IMR-90 (cell line): Measurements from ENCODE around the gene KXD1. TPM values are rescaled to one million over a fixed set of nuclear protein-coding genes. Genes with fewer than 3 reads are reported as not detected.

Experiments used
- ATAC-seq: fragments of 200-7000 bp; cut with Tn5 transposase; 2 replicates; pipeline ENCODE4 v1.9.1; 2020; ENCODE audit warnings: low read depth, mild to moderate bottlenecking, moderate library complexity
- BruUV-seq: library from RNA; stranded (reverse); fragments of 400-500 nt; replicated peaks from 2 replicates; lab custom pipeline; 2021; lab: Mats Ljungman, UMichigan
- CTCF ChIA-PET: fragments of 300-600 bp; formaldehyde crosslinking; extraction: SDS; loops from one replicate; lab custom pipeline; 2021; ENCODE audit warnings: antibody characterized with exemption; lab: Yijun Ruan, JAX
- POLR2A ChIA-PET: fragments of 300-600 bp; sonication (Branson Sonifier 250); formaldehyde crosslinking; loops from one replicate; lab custom pipeline; 2022; ENCODE audit warnings: antibody characterized with exemption; ENCODE audit not compliant: unreplicated experiment; lab: Charles Lee
- DNase-seq: peaks from one replicate; pipeline ENCODE4 v3.0.0; 2013
- H2AFZ ChIP-seq: replicated peaks from 2 replicates; pipeline ENCODE3; 2013; ENCODE audit warnings: low read length, mild to moderate bottlenecking; ENCODE audit not compliant: poor library complexity
- H2AK5ac ChIP-seq: 2 replicates; pipeline ENCODE4 v1.6.1; 2013; ENCODE audit warnings: low read depth, low read length, inconsistent platforms
- H2AK9ac ChIP-seq: replicated peaks from 2 replicates; pipeline ENCODE3; 2013; ENCODE audit warnings: mild to moderate bottlenecking, low read depth, low read length, moderate library complexity; ENCODE audit not compliant: poor library complexity
- H2BK120ac ChIP-seq: 2 replicates; pipeline ENCODE4 v1.6.1; 2013; ENCODE audit warnings: low read depth, low read length, inconsistent platforms
- H2BK15ac ChIP-seq: 3 replicates; pipeline ENCODE4 v1.6.1; 2013; ENCODE audit warnings: low read depth, low read length, inconsistent platforms
- H2BK20ac ChIP-seq: 2 replicates; pipeline ENCODE4 v1.6.1; 2013; ENCODE audit warnings: low read depth, mild to moderate bottlenecking, inconsistent platforms, low read length, moderate library complexity
- H2BK5ac ChIP-seq: 2 replicates; pipeline ENCODE4 v1.6.1; 2013; ENCODE audit warnings: mild to moderate bottlenecking, low read depth, low read length, inconsistent platforms; ENCODE audit not compliant: poor library complexity, severe bottlenecking
- H3K14ac ChIP-seq: replicated peaks from 2 replicates; pipeline ENCODE4 v1.6.1; 2013; ENCODE audit warnings: low read depth, low read length, inconsistent platforms
- H3K18ac ChIP-seq: 2 replicates; pipeline ENCODE4 v1.6.1; 2013; ENCODE audit warnings: low read depth, low read length, control low read depth
- H3K23ac ChIP-seq: 2 replicates; pipeline ENCODE4 v1.6.1; 2013; ENCODE audit warnings: low read depth, low read length, inconsistent platforms
- H3K27ac ChIP-seq: 2 replicates; pipeline ENCODE4 v1.5.1; 2013; ENCODE audit warnings: mild to moderate bottlenecking, control low read depth, low read length; ENCODE audit not compliant: insufficient read depth
- H3K27me3 ChIP-seq: 2 replicates; pipeline ENCODE4 v1.6.1; 2013; ENCODE audit warnings: low read length; ENCODE audit not compliant: control insufficient read depth, insufficient read depth
- H3K36me3 ChIP-seq: 2 replicates; pipeline ENCODE4 v1.6.1; 2013; ENCODE audit warnings: low read length, mixed read lengths; ENCODE audit not compliant: control insufficient read depth, insufficient read depth
- H3K4ac ChIP-seq: 2 replicates; pipeline ENCODE4 v1.6.1; 2013; ENCODE audit warnings: low read depth, low read length, inconsistent platforms
- H3K4me1 ChIP-seq: 2 replicates; pipeline ENCODE4 v1.6.1; 2013; ENCODE audit warnings: low read length, mixed read lengths; ENCODE audit not compliant: control insufficient read depth, insufficient read depth
- H3K4me2 ChIP-seq: 2 replicates; pipeline ENCODE4 v1.6.1; 2013; ENCODE audit warnings: low read depth, mild to moderate bottlenecking, control low read depth, low read length, moderate library complexity
- H3K4me3 ChIP-seq: 2 replicates; pipeline ENCODE4 v1.5.1; 2013; ENCODE audit warnings: low read depth, mild to moderate bottlenecking, control low read depth, low read length, moderate library complexity; ENCODE audit not compliant: insufficient read depth
- H3K56ac ChIP-seq: 2 replicates; pipeline ENCODE4 v1.6.1; 2013; ENCODE audit warnings: low read length, inconsistent platforms; ENCODE audit not compliant: insufficient read depth; ENCODE audit errors: extremely low read depth
- H3K79me1 ChIP-seq, 2 experiments: 2 replicates each; pipeline ENCODE4 v1.6.1; 2013; ENCODE audit warnings: low read length in 2 of 2, inconsistent platforms in 1 of 2, low read depth in 1 of 2
- H3K9ac ChIP-seq: 2 replicates; pipeline ENCODE4 v1.6.1; 2013; ENCODE audit warnings: low read depth, low read length, control low read depth
- H3K9me1 ChIP-seq: 2 replicates; pipeline ENCODE4 v1.6.1; 2013; ENCODE audit warnings: low read length, inconsistent platforms; ENCODE audit not compliant: insufficient read depth
- H3K9me3 ChIP-seq: 2 replicates; pipeline ENCODE4 v1.6.1; 2013; ENCODE audit warnings: low read length; ENCODE audit not compliant: control insufficient read depth, insufficient read depth
- H4K20me1 ChIP-seq: 2 replicates; pipeline ENCODE4 v1.6.1; 2013; ENCODE audit warnings: low read length, inconsistent platforms; ENCODE audit not compliant: insufficient read depth
- H4K5ac ChIP-seq: 2 replicates; pipeline ENCODE4 v1.6.1; 2013; ENCODE audit warnings: mild to moderate bottlenecking, low read depth, low read length, control low read depth
- H4K8ac ChIP-seq, 2 experiments: 2 replicates each; pipeline ENCODE4 v1.6.1; 2013; ENCODE audit warnings: low read depth in 2 of 2, low read length in 2 of 2, control low read depth in 1 of 2, inconsistent platforms in 1 of 2
- H4K91ac ChIP-seq: 2 replicates; pipeline ENCODE4 v1.6.1; 2013; ENCODE audit warnings: low read depth, low read length, inconsistent platforms; ENCODE audit not compliant: insufficient read depth
- CEBPB ChIP-seq: IDR thresholded peaks from 2 replicates; pipeline ENCODE4 v1.6.1; 2012; ENCODE audit warnings: low read depth, low read length, improper control_type of control experiment
- CHD1 ChIP-seq: IDR thresholded peaks from 2 replicates; pipeline ENCODE4 v1.6.1; 2012; ENCODE audit warnings: low read depth, low read length, improper control_type of control experiment
- ELK1 ChIP-seq: fragments of 150-350 bp; IDR thresholded peaks from 2 replicates; pipeline ENCODE4 v1.6.1; 2016; ENCODE audit warnings: low read depth, mild to moderate bottlenecking, low read length, moderate library complexity, borderline replicate concordance
- FOS ChIP-seq: fragments of 150-350 bp; IDR thresholded peaks from 2 replicates; pipeline ENCODE4 v1.6.1; 2016; ENCODE audit warnings: low read depth, low read length
- MAFK ChIP-seq: IDR thresholded peaks from 2 replicates; pipeline ENCODE4 v1.6.1; 2012; ENCODE audit warnings: low read depth, low read length, improper control_type of control experiment
- MXI1 ChIP-seq: IDR thresholded peaks from 2 replicates; pipeline ENCODE4 v1.6.1; 2012; ENCODE audit warnings: low read depth, mild to moderate bottlenecking, low read length, moderate library complexity, borderline replicate concordance
- POLR2A ChIP-seq: IDR thresholded peaks from 2 replicates; pipeline ENCODE4 v1.6.1; 2012; ENCODE audit warnings: mild to moderate bottlenecking, low read depth, low read length
- RAD21 ChIP-seq: IDR thresholded peaks from 2 replicates; pipeline ENCODE4 v1.6.1; 2012; ENCODE audit warnings: low read length, improper control_type of control experiment
- RCOR1 ChIP-seq: IDR thresholded peaks from 2 replicates; pipeline ENCODE4 v1.6.1; 2012; ENCODE audit warnings: mild to moderate bottlenecking, low read length, improper control_type of control experiment; ENCODE audit not compliant: insufficient replicate concordance
- SMC3 ChIP-seq: fragments of 150-350 bp; IDR thresholded peaks from 2 replicates; pipeline ENCODE4 v1.6.1; 2016; ENCODE audit warnings: low read depth, mild to moderate bottlenecking, antibody characterized with exemption, low read length, moderate library complexity
- USF2 ChIP-seq: fragments of 150-350 bp; IDR thresholded peaks from 2 replicates; pipeline ENCODE4 v1.6.1; 2017; ENCODE audit warnings: mild to moderate bottlenecking, antibody characterized with exemption, low read length, low read depth
- WGBS, 2 experiments: methylation state at CpG; one replicate each; pipeline versions ENCODE4 v1.1.5 to v1.1.7; 2013; ENCODE audit warnings: missing lambda C conversion rate in 2 of 2; ENCODE audit not compliant: insufficient read length in 1 of 2; ENCODE audit errors: extremely low coverage in 2 of 2; 5-methylcytosine and 5-hydroxymethylcytosine counted together
- dilution Hi-C: fragments of 300-500 bp; cut with HindIII; formaldehyde crosslinking; loops from one replicate; pipeline ENCODE4 v1.14.3; 2018; ENCODE audit warnings: low sequenced_read_pairs; ENCODE audit not compliant: unreplicated experiment
- in situ Hi-C: fragments of 300-500 bp; cut with MboI; formaldehyde crosslinking; loops from 3 replicates; pipeline ENCODE4 v1.14.3; 2019; ENCODE audit warnings: low sequenced_read_pairs, inconsistent platforms, mixed read lengths
- intact Hi-C: fragments of 100-400 bp; cut with micrococcal nuclease; formaldehyde crosslinking; loops from 2 replicates; pipeline ENCODE4 v1.10.0; 2022
- polyA plus RNA-seq, 3 experiments: library from polyadenylated mRNA; depleted of rRNA; stranded (reverse); fragments of >200 nt; gene quantifications; 2 replicates each; pipeline ENCODE4 v1.2.3, GENCODE V29; 2012; ENCODE audit warnings: low replicate concordance in 1 of 3
- total RNA-seq: library from RNA; depleted of rRNA; stranded (reverse); fragments of >200 nt; gene quantifications from 2 replicates; pipeline ENCODE4 v1.2.3, GENCODE V29; 2012

Gene KXD1
- total and polyA plus RNA-seq, 2 of the 4 experiments (the other 2 are of a cell fraction), result 66.7 to 196 TPM

GRCh38 chr19:18559685-18560084, 2.0 kb downstream of the KXD1 start:
- dilution Hi-C loops, result no loop called here
- POLR2A ChIA-PET, result interaction anchor here (0.5 kb wide), 1 partner anchor 37 kb away, joined by 3 read pairs; no protein-coding TSS in a partner anchor

More at GRCh38 chr19:18559685-18560084, 2.0 kb downstream of the KXD1 start:
- no peak overlapping the region for H2AK5ac ChIP-seq
- H2BK120ac ChIP-seq, result no peak overlapping the region
- H3K14ac ChIP-seq, result no peak overlapping the region
- no peak overlapping the region for H3K4ac ChIP-seq
- 0 out of 2 replicates have a peak, but pooled peaks cover 2% of the 10 kb centered on the region for H3K4me1 ChIP-seq
- H2BK5ac ChIP-seq, result no peak overlapping the region
- no peak overlapping the region for H2AK9ac ChIP-seq
- no peak overlapping the region for H3K18ac ChIP-seq
- TF ChIP-seq USF2, result no peak
- no peak for TF ChIP-seq FOS
- TF ChIP-seq POLR2A, result no peak
- no peak for TF ChIP-seq RAD21
- TF ChIP-seq CEBPB, result no peak
- TF ChIP-seq MAFK, result no peak
- TF ChIP-seq RCOR1, result no peak
- TF ChIP-seq CHD1, result no peak
- TF ChIP-seq MXI1, result no peak
- no peak for TF ChIP-seq ELK1
- TF ChIP-seq SMC3, result no peak
- no peak overlapping the region for H3K56ac ChIP-seq
- H3K4me2 ChIP-seq, result no peak overlapping the region
- WGBS, 2 experiments, result 80% methylated on average over 1 of the region's 5 CpGs; no CpG with 5 or more reads in 1 of the 2 experiments
- 0 out of 2 replicates have a peak, but pooled peaks cover 2% of the 10 kb centered on the region for H3K9me1 ChIP-seq
- H3K9me3 ChIP-seq, result no peaks in the 10 kb centered on the region
- H4K8ac ChIP-seq, result no peak overlapping the region
- CTCF ChIA-PET, result interaction anchor here (0.8 kb wide), 1 partner anchor 40 kb away, joined by 5 read pairs; no protein-coding TSS in a partner anchor
- intact Hi-C loops, result loop anchor here (5.0 kb wide), 1 partner anchor 107 kb away; no protein-coding TSS in a partner anchor
- H3K23ac ChIP-seq, result no peak overlapping the region
- H3K27ac ChIP-seq, result no peak overlapping the region
- no peak overlapping the region for H2AFZ ChIP-seq
- peaks cover 19% of the 10 kb centered on the region for H3K36me3 ChIP-seq
- H3K79me1 ChIP-seq, result peaks cover 21 to 42% of the 10 kb centered on the region in 2 experiments
- no peak overlapping the region for H3K9ac ChIP-seq
- DNase-seq (no peak), ATAC-seq (no peak)
- in situ Hi-C loops, result no loop called here
- H4K20me1 ChIP-seq, result no peaks in the 10 kb centered on the region
- no peaks in the 10 kb centered on the region for H3K27me3 ChIP-seq
- no peak overlapping the region for H2BK20ac ChIP-seq
- H2BK15ac ChIP-seq, result no peak overlapping the region
- BruUV-seq, result no TSS peak
- H3K4me3 ChIP-seq, result no peak overlapping the region
- no peak overlapping the region for H4K91ac ChIP-seq
- H4K5ac ChIP-seq, result no peak overlapping the region
